A549 treated with CpdA at 1 μM for 4 hours (cell line): ENCODE measurements around the gene NR2F6. TPM values are rescaled to one million over a fixed set of nuclear protein-coding genes. Genes with fewer than 3 reads are reported as not detected.

ENCODE experiments used
- total RNA-seq: library from RNA; stranded (reverse); fragments of 200-300 nt; extraction: Qiagen RNA extraction; gene quantifications from 5 replicates; pipeline ENCODE4 v1.2.3, GENCODE V29; 2022; ENCODE audit warnings: low read depth

NR2F6 gene
- 23.8 to 61.8 TPM (median 55.3 TPM) in 5 replicates for total RNA-seq

DNA sequence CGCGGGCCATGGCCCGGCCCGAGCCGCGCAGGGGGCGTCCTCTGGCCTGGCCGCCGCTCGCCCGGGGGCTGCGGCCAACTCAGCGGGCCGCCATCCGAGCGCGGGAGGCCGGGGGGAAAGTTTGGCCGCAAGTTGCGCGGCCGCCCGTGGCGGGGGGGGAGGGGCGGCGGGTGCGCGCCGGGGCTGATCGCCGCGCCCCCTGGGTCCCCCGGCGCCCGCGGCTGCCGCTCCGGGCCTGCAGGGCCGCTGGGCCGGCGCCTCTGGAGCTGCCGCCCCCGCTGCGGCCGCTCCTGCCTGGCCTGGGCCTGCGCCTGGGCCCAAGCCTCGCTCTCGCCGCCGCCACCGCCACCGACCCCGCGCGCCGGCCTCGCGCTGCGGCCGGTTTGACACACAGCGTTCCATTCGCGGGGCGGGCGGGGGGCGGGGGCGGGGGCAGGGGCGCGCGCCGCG, at the start of gene NR2F6:
Gene NR2F6, minus strand, starts transcription at position 385 of the 450 bp plus-strand sequence. CDS start 699 bp downstream, outside the sequence.

DNA sequence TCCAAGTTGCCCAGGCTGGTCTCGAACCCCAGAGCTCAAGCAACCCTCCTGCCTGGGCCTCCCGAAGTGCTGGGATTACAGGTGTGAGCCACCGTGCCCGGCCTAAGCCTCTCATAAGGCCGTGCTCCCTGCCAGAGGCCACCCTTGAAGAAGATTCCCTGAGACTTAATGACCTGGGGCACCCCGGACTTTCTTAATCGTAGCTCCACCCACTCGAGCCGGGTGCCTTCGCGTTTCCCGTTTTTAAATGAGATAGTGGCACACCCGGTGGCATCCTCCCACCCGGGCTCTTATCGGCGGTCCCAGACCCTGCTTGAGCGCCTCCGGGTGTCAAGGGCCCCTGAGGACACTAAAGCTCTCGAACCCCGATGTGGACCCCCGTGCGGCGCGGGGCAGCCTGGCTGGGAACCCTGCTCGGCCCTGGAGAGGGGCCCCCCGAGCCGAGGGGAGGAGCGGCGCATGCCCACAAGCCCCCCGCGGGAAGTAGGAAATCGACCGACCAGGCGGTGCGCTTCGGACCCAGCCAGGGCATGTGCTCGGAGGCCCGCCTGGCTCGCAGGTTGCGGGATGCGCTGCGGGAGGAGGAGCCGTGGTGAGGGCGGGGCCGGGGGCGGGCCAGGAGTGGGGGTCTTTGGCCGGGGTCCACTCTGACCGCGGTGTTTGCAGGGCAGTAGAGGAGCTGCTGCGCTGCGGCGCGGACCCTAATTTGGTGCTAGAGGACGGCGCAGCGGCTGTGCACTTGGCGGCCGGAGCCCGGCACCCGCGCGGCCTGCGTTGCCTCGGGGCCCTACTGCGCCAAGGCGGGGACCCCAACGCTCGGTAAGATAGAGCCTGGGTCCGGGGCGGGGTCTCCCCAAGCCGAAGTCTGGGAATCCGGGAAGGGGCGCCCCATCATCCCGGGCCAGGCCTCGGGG, 35.9 kb upstream of the NR2F6 start, which contains the start of gene ANKLE1:
Gene ANKLE1, plus strand, starts transcription at position 511 of the 914 bp plus-strand sequence. Its CDS starts 20 bp downstream, at position 531.

DNA sequence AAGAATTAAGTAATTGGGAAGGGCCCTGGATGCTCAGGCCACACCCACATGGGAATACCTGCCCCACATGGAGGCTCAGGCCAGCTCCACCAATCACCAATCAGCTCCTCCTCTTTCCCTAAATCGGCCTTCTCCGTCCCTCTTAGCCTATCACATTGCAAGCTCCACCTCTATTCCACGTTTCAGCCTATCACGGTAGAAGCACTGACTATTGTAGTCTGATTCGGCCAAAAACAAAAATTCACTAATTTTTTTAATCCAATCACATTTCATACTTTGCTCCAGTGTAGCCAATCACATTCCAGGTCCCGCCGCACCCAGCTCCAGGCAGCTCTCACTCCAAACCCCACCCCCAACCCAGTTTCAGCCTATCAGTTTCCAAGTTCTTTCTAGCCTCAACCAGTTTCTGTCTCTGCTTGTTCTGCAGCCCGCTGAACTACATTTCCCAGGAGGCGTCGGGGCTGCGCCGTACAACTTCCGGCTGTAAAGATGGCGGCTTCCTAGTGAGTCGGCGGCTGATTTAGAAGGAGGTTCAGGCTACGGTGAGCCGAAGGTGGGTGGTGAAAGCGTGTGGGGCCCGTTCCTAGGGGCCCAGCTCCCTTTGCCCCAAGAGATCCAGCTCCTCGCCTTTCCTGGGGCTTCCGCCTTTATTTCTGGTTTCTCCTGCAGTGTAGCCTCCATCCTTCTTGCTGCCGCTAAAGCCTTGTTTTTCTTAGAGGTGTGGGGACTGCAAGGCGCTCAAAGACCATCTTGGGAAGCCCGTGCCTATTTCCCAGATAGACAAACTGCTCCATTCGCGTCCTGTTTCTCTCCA, 21.5 kb upstream of the NR2F6 start, which contains the start of gene BABAM1:
Gene BABAM1, plus strand, starts transcription at position 469 of the 814 bp plus-strand sequence. CDS start 1,364 bp downstream, outside the sequence.

DNA sequence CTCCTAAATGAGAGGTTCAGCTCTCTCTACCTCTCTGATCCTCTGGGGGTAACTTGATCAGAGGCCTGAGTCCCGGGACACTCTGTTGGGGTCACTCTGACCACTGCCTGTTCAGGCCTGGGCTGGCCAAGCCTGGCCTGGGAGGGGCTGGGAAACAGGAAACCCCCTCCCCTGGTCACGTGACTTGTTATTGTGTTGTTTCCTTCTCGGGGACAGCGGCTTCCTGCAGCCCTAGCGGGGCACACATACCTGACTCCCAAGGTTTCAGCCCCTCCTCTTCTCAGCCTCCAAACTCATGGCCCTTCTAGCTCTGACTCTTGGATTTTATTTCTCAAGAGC, 18.9 kb upstream of the NR2F6 start, which contains the start of gene USHBP1:
Gene USHBP1, minus strand, starts transcription at position 105 of the 339 bp plus-strand sequence. CDS start 446 bp downstream, outside the sequence.

DNA sequence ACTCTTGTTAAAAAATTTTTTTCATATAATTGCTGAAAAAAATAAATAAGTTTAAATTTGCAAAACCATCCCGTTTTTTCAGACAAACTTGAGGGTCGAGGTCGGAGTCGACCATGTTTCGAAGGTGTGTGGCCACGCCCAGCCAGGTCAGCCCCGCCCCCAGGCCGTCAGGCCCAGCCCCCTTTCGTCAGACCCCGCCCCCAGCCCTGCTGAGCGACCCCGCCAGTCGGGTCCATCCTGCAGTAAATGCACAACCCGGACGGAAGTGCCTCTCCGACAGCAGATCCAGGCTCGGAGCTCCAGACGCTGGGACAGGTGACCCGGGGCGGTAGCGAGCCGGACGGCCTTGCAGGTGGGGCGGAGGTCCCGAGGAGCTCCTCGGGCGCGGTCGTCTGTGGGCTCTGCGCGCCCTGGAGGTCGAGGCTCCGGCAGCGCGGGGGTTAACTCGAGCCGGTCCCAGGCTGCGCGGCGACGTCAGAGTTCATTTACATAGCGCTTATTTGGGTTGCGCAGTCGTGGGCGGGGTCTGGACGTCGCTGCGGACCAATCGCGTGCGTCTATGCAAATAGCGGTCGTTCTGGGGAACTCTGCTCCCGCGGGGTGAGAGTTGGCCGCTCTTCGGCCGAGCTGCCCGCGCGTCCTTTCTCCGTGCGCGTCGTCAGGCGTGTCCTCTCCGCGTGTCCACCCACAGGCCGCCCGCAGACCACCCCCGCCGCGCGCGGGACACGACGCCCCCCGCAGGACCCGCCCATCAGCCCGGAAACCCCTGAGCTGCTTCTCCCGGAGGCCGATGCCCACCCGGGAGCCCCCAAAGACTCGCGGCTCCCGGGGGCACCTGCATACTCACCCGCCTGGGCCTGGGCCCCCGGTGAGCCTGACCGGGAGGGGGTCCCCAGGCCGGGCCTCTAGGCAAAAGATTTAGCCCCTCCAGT, 19.5 kb downstream of the NR2F6 start, which contains the start of gene OCEL1:
Gene OCEL1, plus strand, starts transcription at position 225 of the 932 bp plus-strand sequence. Its CDS starts 22 bp downstream, at position 247.

DNA sequence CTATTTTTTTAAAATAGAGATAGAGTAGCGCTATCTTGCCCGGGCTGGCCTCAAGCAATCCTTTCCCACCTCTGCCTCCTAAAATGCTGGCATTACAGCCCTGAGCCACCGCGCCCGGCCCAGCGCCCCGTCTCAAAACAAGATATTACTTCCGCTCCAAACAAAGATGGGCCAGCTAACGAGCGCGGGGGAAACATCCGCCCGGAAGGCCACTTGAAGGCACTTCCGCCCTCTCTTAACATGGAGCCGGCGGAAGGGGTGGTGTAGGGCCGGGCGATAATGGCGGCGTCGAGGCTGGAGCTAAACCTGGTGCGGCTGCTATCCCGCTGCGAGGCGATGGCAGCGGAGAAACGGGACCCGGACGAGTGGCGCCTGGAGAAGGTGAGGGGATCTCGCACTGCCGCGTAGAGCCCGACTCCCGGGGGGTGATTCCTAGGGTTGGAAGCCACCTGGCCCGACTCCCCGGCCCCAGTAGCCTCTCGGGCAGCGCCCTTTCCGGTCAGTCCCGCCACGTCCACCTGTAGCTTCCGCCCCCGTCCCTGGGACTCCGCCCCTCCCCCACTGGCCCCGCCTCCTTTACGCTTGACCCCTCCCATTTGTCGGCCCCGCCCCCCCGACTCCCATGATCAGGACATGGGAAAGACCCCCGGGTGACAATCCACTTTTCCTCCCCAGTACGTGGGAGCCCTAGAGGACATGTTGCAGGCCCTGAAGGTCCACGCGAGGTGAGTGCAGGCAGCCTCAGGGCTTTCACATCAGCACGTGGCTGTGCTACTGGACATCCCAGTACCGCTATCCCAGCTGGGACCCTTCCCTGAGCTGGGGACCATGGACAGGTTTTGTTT, 30.4 kb downstream of the NR2F6 start, which contains the start of gene USE1:
Gene USE1, plus strand, starts transcription at position 231 of the 845 bp plus-strand sequence. Its CDS starts 49 bp downstream, at position 280.

Other genes with a start within 250 kb of the NR2F6 start
- 0.02 to 0.52 TPM (median 0.10 TPM) in 4 of 5 replicates, not detected in the other for gene CPAMD8, start 219.1 kb downstream of the NR2F6 start, total RNA-seq
- gene HAUS8, start 170.5 kb downstream of the NR2F6 start, total RNA-seq, result 13.3 to 16.4 TPM (median 15.0 TPM) in 5 replicates
- gene MYO9B, start 170.1 kb downstream of the NR2F6 start, total RNA-seq, result 31.7 to 40.7 TPM (median 34.0 TPM) in 5 replicates
- gene USE1, start 30.6 kb downstream of the NR2F6 start, total RNA-seq, result 13.2 to 17.2 TPM (median 16.4 TPM) in 5 replicates
- 9.6 to 12.2 TPM (median 12.0 TPM) in 5 replicates for gene OCEL1, start 19.7 kb downstream of the NR2F6 start, total RNA-seq
- not detected in 5 replicates for gene USHBP1, start 18.8 kb upstream of the NR2F6 start, total RNA-seq
- 61.0 to 67.8 TPM (median 65.2 TPM) in 5 replicates for gene BABAM1, start 21.5 kb upstream of the NR2F6 start, total RNA-seq
- gene ANKLE1, start 36.0 kb upstream of the NR2F6 start, total RNA-seq, result 0.30 to 0.94 TPM (median 0.66 TPM) in 5 replicates
- 2.6 to 3.8 TPM (median 3.4 TPM) in 5 replicates for gene ABHD8, start 57.5 kb upstream of the NR2F6 start, total RNA-seq
- 69.3 to 104 TPM (median 95.7 TPM) in 5 replicates for gene MRPL34, start 60.0 kb upstream of the NR2F6 start, total RNA-seq
- 66.5 to 75.4 TPM (median 69.7 TPM) in 5 replicates for gene DDA1, start 63.6 kb upstream of the NR2F6 start, total RNA-seq
- 2.8 to 4.7 TPM (median 4.0 TPM) in 5 replicates for gene ANO8, start 88.9 kb upstream of the NR2F6 start, total RNA-seq
- gene GTPBP3, start 91.6 kb upstream of the NR2F6 start, total RNA-seq, result 15.7 to 23.4 TPM (median 21.9 TPM) in 5 replicates
- gene PLVAP, start 131.4 kb upstream of the NR2F6 start, total RNA-seq, result not detected in 5 replicates
- gene CCDC194, start 148.3 kb upstream of the NR2F6 start, total RNA-seq, result not detected in 5 replicates
- 0.10 to 0.14 TPM in 2 of 5 replicates, not detected in the others for gene BST2, start 159.7 kb upstream of the NR2F6 start, total RNA-seq
- gene MVB12A, start 174.1 kb upstream of the NR2F6 start, total RNA-seq, result 28.2 to 42.0 TPM (median 39.8 TPM) in 5 replicates
- gene TMEM221, start 202.7 kb upstream of the NR2F6 start, total RNA-seq, result 0.56 to 0.92 TPM (median 0.74 TPM) in 5 replicates
- gene NXNL1, start 215.0 kb upstream of the NR2F6 start, total RNA-seq, result not detected in 5 replicates
- 2.0 to 3.4 TPM (median 2.8 TPM) in 5 replicates for gene SLC27A1, start 224.6 kb upstream of the NR2F6 start, total RNA-seq